ENCODE data around the gene DELE1. TPM values are rescaled to one million over a fixed set of nuclear protein-coding genes. Genes with fewer than 3 reads are reported as not detected.

Gene DELE1
- total RNA-seq, 2 experiments from 2014 or later: 60.0 to 61.1 TPM

DNA sequence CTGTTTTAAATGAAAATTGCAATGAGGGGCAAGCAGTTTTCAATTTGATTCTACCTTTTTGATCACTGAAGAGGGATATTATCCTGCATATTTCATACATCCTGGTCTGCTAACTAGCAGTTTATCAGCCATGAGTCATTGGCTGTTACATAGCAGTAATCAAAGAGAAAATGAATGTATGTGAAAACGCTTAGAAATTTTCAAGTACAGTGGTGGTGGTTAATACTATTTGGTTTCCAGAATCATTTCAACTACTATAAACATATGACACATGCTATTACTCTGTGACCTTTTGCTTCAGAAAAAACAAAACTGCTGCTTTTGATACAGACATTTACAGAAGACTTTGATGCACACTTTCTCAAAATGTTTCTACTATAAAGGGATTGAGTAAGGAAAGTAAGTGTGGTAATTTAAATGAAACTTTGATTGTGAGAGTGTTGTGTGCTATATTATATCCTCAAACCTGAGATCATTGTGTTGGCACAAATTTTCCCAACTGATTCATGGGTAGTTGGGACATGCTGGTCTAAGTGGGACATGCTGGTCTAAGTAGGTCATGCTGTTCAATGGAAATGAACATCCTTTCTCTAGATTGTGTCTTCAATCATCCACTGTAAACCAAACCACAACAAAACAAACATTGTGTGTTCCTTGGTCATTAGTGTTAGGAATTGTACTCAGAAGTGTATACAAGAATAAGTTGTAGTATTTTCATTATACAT is 50.4 kb downstream of the DELE1 start:
- ATAC-seq (ENCODE audit: poor library complexity): no peak
- H3K36me3 Mint-ChIP-seq (ENCODE audit: low read depth): peaks cover 66% of the 10 kb centered on the region
- POLR2A ChIA-PET: no interaction called here

DNA sequence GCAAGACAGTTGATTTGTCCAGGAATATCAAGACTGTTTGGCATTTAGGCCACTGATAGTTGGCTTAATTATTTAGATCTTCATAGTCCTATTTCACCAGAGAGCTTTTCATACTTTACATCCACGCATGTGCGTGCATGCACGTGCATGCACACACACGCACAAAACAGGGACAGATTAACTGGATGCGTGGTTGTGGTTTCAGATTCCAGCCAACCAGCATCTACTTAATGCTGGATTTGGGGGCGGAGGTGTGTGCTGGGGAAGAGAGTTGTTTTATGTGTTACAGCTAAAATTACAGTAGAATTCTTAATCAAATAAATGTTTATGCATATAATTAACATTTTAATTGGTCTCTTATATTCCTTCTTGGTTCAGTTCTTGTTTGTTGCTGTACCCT is 52.5 kb downstream of the DELE1 start:
- H3K27me3 Mint-ChIP-seq: no peaks in the 10 kb centered on the region
- H3K27me3 ChIP-seq (ENCODE audit: control insufficient read depth in 1 of 2, insufficient read depth in 2 of 2, low read length in 2 of 2): no peaks in the 10 kb centered on the region
- ATAC-seq (ENCODE audit: poor library complexity): no peak
- intact Hi-C loops (cut with DNase I, micrococcal nuclease): no loop called here
- no peak overlapping the region for H3K4me3 ChIP-seq (ENCODE audit: low read length)
- H3K27ac Mint-ChIP-seq: no peak overlapping the region
- peaks cover 65% of the 10 kb centered on the region for H3K36me3 ChIP-seq (ENCODE audit: insufficient read depth, low read length)
- DNase-seq: no peak
- H3K9me3 ChIP-seq (ENCODE audit: control insufficient read depth in 1 of 2, insufficient read depth in 1 of 2, low read length in 2 of 2): no peaks in the 10 kb centered on the region
- no peak overlapping the region for H3K4me3 Mint-ChIP-seq
- ChIA-PET CTCF (interaction anchor here (1.1 kb wide), 1 partner anchor 16 kb away, joined by 4 read pairs; no protein-coding TSS in a partner anchor), POLR2A (no interaction called here)
- TF ChIP-seq, protein P1, sequence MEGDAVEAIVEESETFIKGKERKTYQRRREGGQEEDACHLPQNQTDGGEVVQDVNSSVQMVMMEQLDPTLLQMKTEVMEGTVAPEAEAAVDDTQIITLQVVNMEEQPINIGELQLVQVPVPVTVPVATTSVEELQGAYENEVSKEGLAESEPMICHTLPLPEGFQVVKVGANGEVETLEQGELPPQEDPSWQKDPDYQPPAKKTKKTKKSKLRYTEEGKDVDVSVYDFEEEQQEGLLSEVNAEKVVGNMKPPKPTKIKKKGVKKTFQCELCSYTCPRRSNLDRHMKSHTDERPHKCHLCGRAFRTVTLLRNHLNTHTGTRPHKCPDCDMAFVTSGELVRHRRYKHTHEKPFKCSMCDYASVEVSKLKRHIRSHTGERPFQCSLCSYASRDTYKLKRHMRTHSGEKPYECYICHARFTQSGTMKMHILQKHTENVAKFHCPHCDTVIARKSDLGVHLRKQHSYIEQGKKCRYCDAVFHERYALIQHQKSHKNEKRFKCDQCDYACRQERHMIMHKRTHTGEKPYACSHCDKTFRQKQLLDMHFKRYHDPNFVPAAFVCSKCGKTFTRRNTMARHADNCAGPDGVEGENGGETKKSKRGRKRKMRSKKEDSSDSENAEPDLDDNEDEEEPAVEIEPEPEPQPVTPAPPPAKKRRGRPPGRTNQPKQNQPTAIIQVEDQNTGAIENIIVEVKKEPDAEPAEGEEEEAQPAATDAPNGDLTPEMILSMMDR (IDR thresholded peaks at IDR 0.05): no peak
- peaks cover 73% of the 10 kb centered on the region for H3K36me3 Mint-ChIP-seq (ENCODE audit: low read depth)
- H3K9me3 Mint-ChIP-seq: no peaks in the 10 kb centered on the region
- H3K4me1 ChIP-seq (ENCODE audit: insufficient read depth, low read length): no peaks in the 10 kb centered on the region
- no peak overlapping the region for H3K27ac ChIP-seq (ENCODE audit: low read depth in 1 of 2, low read length in 2 of 2)
- H3K4me1 Mint-ChIP-seq (ENCODE audit: low read depth): peaks cover 33% of the 10 kb centered on the region

More for the DNA sequence above, 50.4 kb downstream of the DELE1 start:
- H3K4me1 ChIP-seq (ENCODE audit: insufficient read depth, low read length): peaks cover 9% of the 10 kb centered on the region
- TF ChIP-seq, protein P1 (IDR thresholded peaks at IDR 0.05): no peak
- no peak for DNase-seq
- H3K4me3 Mint-ChIP-seq: no peak overlapping the region
- H3K9me3 Mint-ChIP-seq: no peaks in the 10 kb centered on the region
- CTCF ChIA-PET: no interaction called here
- no peaks in the 10 kb centered on the region for H3K27me3 ChIP-seq (ENCODE audit: control insufficient read depth in 1 of 2, insufficient read depth in 2 of 2, low read length in 2 of 2)
- H3K36me3 ChIP-seq (ENCODE audit: insufficient read depth, low read length): peaks cover 46% of the 10 kb centered on the region
- intact Hi-C loops (cut with DNase I, micrococcal nuclease): loop anchor here in 1 of 2 experiments (5.0 kb wide), 1 partner anchor 38 kb away; the partner anchor contains the start of gene GNPDA1
- no peak overlapping the region for H3K27ac Mint-ChIP-seq
- H3K27ac ChIP-seq (ENCODE audit: low read depth in 1 of 2, low read length in 2 of 2): no peak overlapping the region
- no peaks in the 10 kb centered on the region for H3K27me3 Mint-ChIP-seq
- no peaks in the 10 kb centered on the region for H3K9me3 ChIP-seq (ENCODE audit: control insufficient read depth in 1 of 2, insufficient read depth in 1 of 2, low read length in 2 of 2)
- no peak overlapping the region for H3K4me3 ChIP-seq (ENCODE audit: low read length)
- peaks cover 50% of the 10 kb centered on the region for H3K4me1 Mint-ChIP-seq (ENCODE audit: low read depth)

DNA sequence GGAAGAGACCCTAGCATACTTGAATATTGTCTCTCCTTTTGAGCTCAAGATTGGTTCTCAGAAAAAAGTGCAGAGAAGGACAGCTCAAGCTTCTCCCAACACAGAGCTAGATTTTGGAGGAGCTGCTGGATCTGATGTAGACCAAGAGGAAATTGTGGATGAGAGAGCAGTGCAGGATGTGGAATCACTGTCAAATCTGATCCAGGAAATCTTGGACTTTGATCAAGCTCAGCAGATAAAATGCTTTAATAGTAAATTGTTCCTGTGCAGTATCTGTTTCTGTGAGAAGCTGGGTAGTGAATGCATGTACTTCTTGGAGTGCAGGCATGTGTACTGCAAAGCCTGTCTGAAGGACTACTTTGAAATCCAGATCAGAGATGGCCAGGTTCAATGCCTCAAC is 54.7 kb downstream of the DELE1 start:
- peaks cover 92% of the 10 kb centered on the region for H3K36me3 Mint-ChIP-seq (ENCODE audit: low read depth)
- Histone ChIP-seq H3K9me3 (ENCODE audit: control insufficient read depth in 1 of 2, insufficient read depth in 1 of 2, low read length in 2 of 2) (no peaks in the 10 kb centered on the region), H3K4me1 (ENCODE audit: insufficient read depth, low read length) (no peaks in the 10 kb centered on the region), H3K36me3 (ENCODE audit: insufficient read depth, low read length) (peaks cover 74% of the 10 kb centered on the region), H3K27me3 (ENCODE audit: control insufficient read depth in 1 of 2, insufficient read depth in 2 of 2, low read length in 2 of 2) (no peaks in the 10 kb centered on the region), H3K27ac (ENCODE audit: low read depth in 1 of 2, low read length in 2 of 2) (no peak overlapping the region), H3K4me3 (ENCODE audit: low read length) (no peak overlapping the region)
- ATAC-seq (ENCODE audit: poor library complexity) (no peak), DNase-seq (no peak)
- H3K27me3 Mint-ChIP-seq: no peaks in the 10 kb centered on the region
- intact Hi-C loops (cut with DNase I, micrococcal nuclease): no loop called here
- TF ChIP-seq, protein P1 (IDR thresholded peaks at IDR 0.05): no peak
- CTCF ChIA-PET: interaction anchor here (1.6 kb wide), 1 partner anchor 9 kb away, joined by 8 read pairs; the partner anchor contains the start of gene RNF14
- H3K4me1 Mint-ChIP-seq (ENCODE audit: low read depth): peaks cover 28% of the 10 kb centered on the region
- no peaks in the 10 kb centered on the region for H3K9me3 Mint-ChIP-seq
- H3K27ac Mint-ChIP-seq: no peak overlapping the region
- POLR2A ChIA-PET: interaction anchor here (1.2 to 3.4 kb wide), 2 partner anchors 9 to 131 kb away, joined by 3 to 19 read pairs; partner anchors contain the start of gene RNF14
- no peak overlapping the region for H3K4me3 Mint-ChIP-seq

Data from CD4-positive, alpha-beta T cell (primary cell).